GM23338 (cell line): ENCODE measurements around the gene FRA10AC1. TPM values are rescaled to one million over a fixed set of nuclear protein-coding genes. Genes with fewer than 3 reads are reported as not detected.
"Not testable (repeated sequence)": the region's sequence is repeated elsewhere in the genome, so short reads cannot be mapped to it uniquely, and the experiment has no call there.

Source experiments
- ATAC-seq: fragments of 200-7000 bp; cut with Tn5 transposase; 3 replicates; pipeline ENCODE4 v1.9.1; 2020
- DNase-seq: peaks from one replicate; pipeline ENCODE4 v3.0.0-alpha.2; 2015; ENCODE audit warnings: low spot score
- H2AFZ ChIP-seq: fragments of 200-600 bp; sonication (generic); 2 replicates; pipeline ENCODE4 v1.8.0; 2016; ENCODE audit warnings: antibody characterized with exemption, mild to moderate bottlenecking, moderate library complexity
- H3F3A ChIP-seq: fragments of 200-600 bp; sonication (generic); replicated peaks from 2 replicates; pipeline ENCODE4 v1.8.0; 2017; ENCODE audit warnings: antibody characterized with exemption, mixed run types, low read depth
- H3K27ac ChIP-seq: fragments of 200-600 bp; sonication (generic); 2 replicates; pipeline ENCODE4 v1.6.1; 2016; ENCODE audit warnings: low read depth
- H3K27me3 ChIP-seq: fragments of 200-600 bp; sonication (generic); 2 replicates; pipeline ENCODE4 v1.8.0; 2016; ENCODE audit warnings: mild to moderate bottlenecking, mixed run types, moderate library complexity; ENCODE audit not compliant: insufficient read depth
- H3K36me3 ChIP-seq: fragments of 200-600 bp; sonication (generic); 2 replicates; pipeline ENCODE4 v1.8.0; 2016; ENCODE audit warnings: mild to moderate bottlenecking; ENCODE audit not compliant: insufficient read depth
- H3K4me1 ChIP-seq: fragments of 200-600 bp; sonication (generic); 2 replicates; pipeline ENCODE4 v1.8.0; 2016; ENCODE audit warnings: mild to moderate bottlenecking, moderate library complexity; ENCODE audit not compliant: insufficient read depth
- H3K4me2 ChIP-seq: fragments of 200-600 bp; sonication (generic); 2 replicates; pipeline ENCODE4 v1.7.1; 2017; ENCODE audit warnings: mixed run types
- H3K4me3 ChIP-seq: fragments of 200-600 bp; sonication (generic); 2 replicates; pipeline ENCODE4 v1.6.1; 2016; ENCODE audit warnings: mixed run types
- H3K79me2 ChIP-seq: fragments of 200-600 bp; sonication (generic); replicated peaks from 2 replicates; pipeline ENCODE4 v1.8.0; 2017; ENCODE audit warnings: mild to moderate bottlenecking; ENCODE audit not compliant: insufficient read depth
- H3K9me2 ChIP-seq: fragments of 200-600 bp; sonication (generic); 2 replicates; pipeline ENCODE4 v1.8.0; 2017; ENCODE audit not compliant: insufficient read depth
- H4K20me1 ChIP-seq: fragments of 200-600 bp; sonication (generic); replicated peaks from 2 replicates; pipeline ENCODE4 v1.8.0; 2017; ENCODE audit warnings: mild to moderate bottlenecking; ENCODE audit not compliant: insufficient read depth
- H3K27ac Mint-ChIP-seq: 2 replicates; pipeline ENCODE4 v1.8.0; 2020; ENCODE audit warnings: inconsistent platforms, mild to moderate bottlenecking, moderate library complexity, mixed read lengths
- H3K27me3 Mint-ChIP-seq: 3 replicates; pipeline ENCODE4 v1.8.0; 2022; ENCODE audit warnings: low read depth, mild to moderate bottlenecking, moderate library complexity, mixed read lengths, inconsistent platforms; ENCODE audit not compliant: insufficient read depth, poor library complexity
- H3K36me3 Mint-ChIP-seq: 3 replicates; pipeline ENCODE4 v1.8.0; 2021; ENCODE audit warnings: low read depth, mild to moderate bottlenecking, inconsistent platforms, moderate library complexity, mixed read lengths
- H3K4me1 Mint-ChIP-seq: 3 replicates; pipeline ENCODE4 v1.8.0; 2020; ENCODE audit warnings: mild to moderate bottlenecking, inconsistent platforms, mixed read lengths
- H3K4me3 Mint-ChIP-seq: 3 replicates; pipeline ENCODE4 v1.8.0; 2021; ENCODE audit warnings: moderate library complexity, mild to moderate bottlenecking, inconsistent platforms, mixed read lengths
- H3K9me3 Mint-ChIP-seq: 3 replicates; pipeline ENCODE4 v1.8.0; 2020; ENCODE audit warnings: moderate library complexity, mild to moderate bottlenecking, inconsistent platforms, mixed read lengths
- CTCF ChIP-seq, 2 experiments: fragments of 200-600 bp in 1 of 2; sonication (generic) in 1 of 2; conservative IDR thresholded peaks; 2 replicates each; pipeline versions ENCODE4 v1.5.1 to v1.6.1; 2016 to 2017; ENCODE audit warnings: antibody characterized with exemption in 2 of 2, low read depth in 2 of 2, mild to moderate bottlenecking in 2 of 2, moderate library complexity in 1 of 2
- POLR2AphosphoS5 ChIP-seq: IDR thresholded peaks from 2 replicates; pipeline ENCODE4 v1.6.1; 2016; ENCODE audit warnings: antibody characterized with exemption, low read depth
- STAT1 ChIP-seq: IDR thresholded peaks from one replicate; pipeline ENCODE4 v1.6.1; 2016; ENCODE audit warnings: antibody characterized with exemption; ENCODE audit not compliant: unreplicated experiment
- ZNF114 ChIP-seq: fragments of 250-450 bp; sonication (Bioruptor Pico); IDR thresholded peaks from 2 replicates; pipeline ENCODE4 v1.5.0; 2020; ENCODE audit warnings: mild to moderate bottlenecking, moderate library complexity
- ZNF331 ChIP-seq: fragments of 250-450 bp; sonication (Bioruptor Pico); IDR thresholded peaks from 2 replicates; pipeline ENCODE4 v1.5.0; 2020; ENCODE audit warnings: low read depth, mild to moderate bottlenecking, moderate library complexity
- polyA plus RNA-seq: library from polyadenylated mRNA; unstranded; fragments of >200 nt; fragmentation: Nextera tagmentation; extraction: Ambion mirVana; gene quantifications from 2 replicates; pipeline ENCODE4 v1.2.1, GENCODE V29; 2016
- total RNA-seq: library from RNA; depleted of rRNA; stranded (reverse); fragments of >200 nt; shearing (Covaris generic); gene quantifications from 2 replicates; pipeline ENCODE4 v1.2.3, GENCODE V29; 2014

FRA10AC1 gene
- total and polyA plus RNA-seq, 2 experiments from 2014 or later = 35.4 to 51.5 TPM

DNA sequence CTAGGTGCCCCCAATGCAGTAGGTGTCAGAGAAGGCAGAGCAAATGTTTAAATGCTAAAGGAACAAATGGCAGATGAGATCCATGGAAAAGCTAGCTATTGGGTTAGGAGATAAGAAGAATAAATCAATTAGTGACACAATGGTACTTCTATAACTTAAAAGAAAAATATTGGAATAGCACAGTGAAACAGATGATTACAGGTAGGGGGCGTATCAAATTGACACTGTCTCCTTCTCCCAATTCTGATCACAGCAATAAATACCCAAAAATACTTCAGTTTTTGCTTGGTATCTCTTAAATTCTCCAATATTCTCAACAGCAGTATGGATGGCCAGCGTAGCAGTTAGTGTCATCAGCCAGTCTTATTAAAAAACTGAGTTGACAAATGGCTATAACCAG is 5.2 kb downstream of the FRA10AC1 start:
- ATAC-seq (no peak), DNase-seq (peak; percentile 7)
- TF ChIP-seq CTCF (conservative IDR thresholded peaks at IDR 0.05; ENCODE audit: low read depth in 2 of 2) = peak; percentile 30 to 52; a peak in 3 of 4 replicates
- TF ChIP-seq ZNF114 (CRISPR knock-in tag) = no peak
- no peak for TF ChIP-seq ZNF331 (CRISPR knock-in tag)

GRCh38 chr10:93696582-93696981 is 5.8 kb downstream of the FRA10AC1 start:
- H3F3A ChIP-seq, H4K20me1 ChIP-seq, H3K9me2 ChIP-seq, H3K79me2 ChIP-seq, H3K4me3 ChIP-seq, DNase-seq, H3K27ac ChIP-seq, H3K27me3 Mint-ChIP-seq, H3K4me1 Mint-ChIP-seq, H3K4me2 ChIP-seq, ATAC-seq, H3K4me3 Mint-ChIP-seq, H2AFZ ChIP-seq, H3K27ac Mint-ChIP-seq, H3K9me3 Mint-ChIP-seq, H3K27me3 ChIP-seq: not testable (repeated sequence)
- peaks cover 43% of the 10 kb centered on the region for H3K36me3 Mint-ChIP-seq
- Histone ChIP-seq H3K36me3 (peaks cover 32% of the 10 kb centered on the region; the same call in 1 of the 2 replicates), H3K4me1 (peaks cover 22% of the 10 kb centered on the region)

More for the DNA sequence above, 5.2 kb downstream of the FRA10AC1 start:
- H3K4me3 ChIP-seq = no peak overlapping the region
- no peak overlapping the region for H3K4me3 Mint-ChIP-seq
- no peaks in the 10 kb centered on the region for H3K9me3 Mint-ChIP-seq
- no peak overlapping the region for H3K27ac Mint-ChIP-seq
- peaks cover 43% of the 10 kb centered on the region for H3K36me3 Mint-ChIP-seq
- no peaks in the 10 kb centered on the region for H3F3A ChIP-seq
- no peaks in the 10 kb centered on the region; the same call in 1 of the 2 replicates for H4K20me1 ChIP-seq
- H3K4me2 ChIP-seq = no peak overlapping the region
- no peaks in the 10 kb centered on the region for H3K27me3 Mint-ChIP-seq
- H3K36me3 ChIP-seq = peaks cover 28% of the 10 kb centered on the region; the same call in 1 of the 2 replicates
- no peak overlapping the region for H2AFZ ChIP-seq
- no peak overlapping the region for H3K27ac ChIP-seq
- no peaks in the 10 kb centered on the region for H3K79me2 ChIP-seq
- no peaks in the 10 kb centered on the region for H3K9me2 ChIP-seq
- H3K4me1 Mint-ChIP-seq = peaks cover 8% of the 10 kb centered on the region
- no peaks in the 10 kb centered on the region for H3K27me3 ChIP-seq
- H3K4me1 ChIP-seq = peaks cover 24% of the 10 kb centered on the region

- peaks cover 14% of the 10 kb centered on the region for H3K4me1 ChIP-seq
- DNase-seq = no peak
- no peak for ATAC-seq
- Mint-ChIP-seq H3K9me3 (no peaks in the 10 kb centered on the region), H3K36me3 (peaks cover 43% of the 10 kb centered on the region), H3K27me3 (no peaks in the 10 kb centered on the region), H3K4me1 (peaks cover 5% of the 10 kb centered on the region; the same call in 2 of the 3 replicates), H3K27ac (no peak overlapping the region), H3K4me3 (no peak overlapping the region)
- no peaks in the 10 kb centered on the region for H3K79me2 ChIP-seq
- TF ChIP-seq POLR2AphosphoS5 = no peak
- TF ChIP-seq STAT1 = no peak
- H3K27me3 ChIP-seq = no peaks in the 10 kb centered on the region
- H3K27ac ChIP-seq = no peak overlapping the region
- H3F3A ChIP-seq = no peaks in the 10 kb centered on the region
- no peak overlapping the region for H3K4me3 ChIP-seq
- peaks cover 37% of the 10 kb centered on the region; the same call in 1 of the 2 replicates for H3K36me3 ChIP-seq
- H2AFZ ChIP-seq = no peak overlapping the region
- H4K20me1 ChIP-seq = no peaks in the 10 kb centered on the region; the same call in 1 of the 2 replicates
- H3K4me2 ChIP-seq = no peak overlapping the region
- H3K9me2 ChIP-seq = no peaks in the 10 kb centered on the region
Observed at GRCh38 chr10:93695740-93696139, 6.7 kb downstream of the FRA10AC1 start.
